CD4-positive, alpha-beta memory T cell (primary cell): ENCODE data around the gene PRDX2. TPM values are rescaled to one million over a fixed set of nuclear protein-coding genes. Genes with fewer than 3 reads are reported as not detected.

Source experiments
- CTCF ChIA-PET: fragments of 350-600 bp; sonication (Branson Sonifier 250); formaldehyde crosslinking; loops from one replicate; lab custom pipeline; 2021; ENCODE audit warnings: inconsistent platforms; ENCODE audit not compliant: partially characterized antibody; lab: Charles Lee
- POLR2A ChIA-PET: fragments of 350-600 bp; sonication (Branson Sonifier 250); formaldehyde crosslinking; loops from one replicate; lab custom pipeline; 2021; ENCODE audit not compliant: partially characterized antibody; lab: Charles Lee
- DNase-seq, 5 donors: peaks; one replicate each; pipeline versions ENCODE4 v3.0.0 to v3.0.0-alpha.2; 2020 to 2022; ENCODE audit warnings: mixed read lengths in 1 of 5
- H3K27ac ChIP-seq: one replicate; pipeline ENCODE4 v1.7.0; 2013; ENCODE audit warnings: low read depth, low read length
- H3K27me3 ChIP-seq: 2 replicates; pipeline ENCODE4 v1.7.0; 2013; ENCODE audit warnings: mild to moderate bottlenecking, low read length, moderate library complexity; ENCODE audit not compliant: insufficient read depth
- H3K36me3 ChIP-seq: 2 replicates; pipeline ENCODE4 v1.7.0; 2013; ENCODE audit warnings: mild to moderate bottlenecking, low read length, moderate library complexity; ENCODE audit not compliant: insufficient read depth
- H3K4me1 ChIP-seq: 2 replicates; pipeline ENCODE4 v1.7.0; 2013; ENCODE audit warnings: mild to moderate bottlenecking, low read length, moderate library complexity; ENCODE audit not compliant: insufficient read depth
- H3K4me3 ChIP-seq, 2 donors: one replicate each; pipeline ENCODE4 v1.7.0; 2013; ENCODE audit warnings: low read length in 2 of 2, mild to moderate bottlenecking in 1 of 2
- H3K9me3 ChIP-seq, 2 donors: one replicate each; pipeline ENCODE4 v1.7.0; 2013; ENCODE audit warnings: low read length in 2 of 2, control low read depth in 1 of 2; ENCODE audit not compliant: control insufficient read depth in 1 of 2
- H3K27ac Mint-ChIP-seq, 7 donors: one replicate each; pipeline ENCODE4 v1.8.0; 2020 to 2021; ENCODE audit warnings: mixed read lengths in 7 of 7, mild to moderate bottlenecking in 6 of 7, inconsistent platforms in 3 of 7, moderate library complexity in 3 of 7
- H3K27me3 Mint-ChIP-seq, 2 donors: one replicate each; pipeline ENCODE4 v1.8.0; 2020 to 2021; ENCODE audit warnings: mixed read lengths in 2 of 2
- H3K36me3 Mint-ChIP-seq, 2 donors: one replicate each; pipeline ENCODE4 v1.8.0; 2020 to 2021; ENCODE audit warnings: mixed read lengths in 2 of 2, inconsistent platforms in 1 of 2, mild to moderate bottlenecking in 1 of 2
- H3K4me1 Mint-ChIP-seq, 4 donors: one replicate each; pipeline ENCODE4 v1.8.0; 2020 to 2021; ENCODE audit warnings: mixed read lengths in 4 of 4, mild to moderate bottlenecking in 1 of 4
- H3K4me3 Mint-ChIP-seq, 8 donors: one replicate each; pipeline ENCODE4 v1.8.0; 2020 to 2021; ENCODE audit warnings: mixed read lengths in 8 of 8, mild to moderate bottlenecking in 7 of 8, moderate library complexity in 6 of 8, inconsistent platforms in 3 of 8
- H3K9me3 Mint-ChIP-seq, 8 donors: one replicate each; pipeline ENCODE4 v1.8.0; 2020 to 2021; ENCODE audit warnings: mixed read lengths in 8 of 8, mild to moderate bottlenecking in 5 of 8, inconsistent platforms in 3 of 8, moderate library complexity in 1 of 8
- intact Hi-C: fragments of 100-400 bp; cut with micrococcal nuclease; formaldehyde crosslinking; loops from one replicate; pipeline ENCODE4 v1.15.1; 2023
- polyA plus RNA-seq, 2 donors: library from polyadenylated mRNA; unstranded; fragments of 300-500 nt; fragmentation: Illumina TruSeq; gene quantifications; one replicate each; pipeline ENCODE4 v1.2.3, GENCODE V29; 2021
- total RNA-seq, 2 experiments: library from RNA; stranded (reverse); gene quantifications; one replicate each; pipeline ENCODE4 v1.2.3, GENCODE V29; 2021

PRDX2 gene
- total and polyA plus RNA-seq, 4 experiments from 2014 or later, result 116 to 533 (median 193) TPM

DNA sequence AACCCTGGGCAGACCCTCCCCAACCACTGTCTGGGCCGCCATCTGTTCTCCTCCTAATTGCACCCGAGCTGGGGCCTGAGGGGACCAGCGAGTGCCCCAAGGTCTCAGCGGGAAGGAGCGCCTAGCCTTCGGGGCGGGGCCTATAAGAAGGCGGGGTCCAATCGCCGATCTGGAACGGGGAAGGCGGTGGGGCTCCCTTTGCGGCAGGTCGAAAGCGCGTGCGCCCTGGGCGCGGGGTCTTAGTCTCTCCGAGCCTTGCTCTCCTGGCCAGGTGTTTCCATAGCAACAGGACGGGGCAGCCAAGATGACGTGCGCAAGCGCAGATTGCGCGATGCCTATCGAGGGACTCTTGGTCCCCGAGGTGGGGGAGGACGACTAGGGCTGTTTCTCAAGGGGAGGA is 39.5 kb upstream of the PRDX2 start:
- H3K27ac ChIP-seq, result no peak overlapping the region
- peak overlapping the region in 5 of 8 donors; percentile 18 to 47 (median 29) for H3K4me3 Mint-ChIP-seq
- H3K4me1 ChIP-seq, result peaks cover 29% of the 10 kb centered on the region
- DNase-seq, result no peak
- ChIA-PET CTCF (no interaction called here), POLR2A (no interaction called here)
- no peak overlapping the region for H3K27ac Mint-ChIP-seq
- H3K9me3 ChIP-seq, result no peaks in the 10 kb centered on the region
- peaks cover 0 to 3% of the 10 kb centered on the region in 2 donors for H3K36me3 Mint-ChIP-seq
- intact Hi-C loops, result no loop called here
- H3K4me1 Mint-ChIP-seq, result peaks cover 18 to 40% (median 24%) of the 10 kb centered on the region in 4 donors
- peaks cover 52% of the 10 kb centered on the region for H3K27me3 ChIP-seq
- H3K27me3 Mint-ChIP-seq, result peaks cover 60 to 61% of the 10 kb centered on the region in 2 donors
- H3K36me3 ChIP-seq, result no peaks in the 10 kb centered on the region
- H3K4me3 ChIP-seq, result no peak overlapping the region
- peaks cover 0 to 4% (median under 1%) of the 10 kb centered on the region in 8 donors for H3K9me3 Mint-ChIP-seq

DNA sequence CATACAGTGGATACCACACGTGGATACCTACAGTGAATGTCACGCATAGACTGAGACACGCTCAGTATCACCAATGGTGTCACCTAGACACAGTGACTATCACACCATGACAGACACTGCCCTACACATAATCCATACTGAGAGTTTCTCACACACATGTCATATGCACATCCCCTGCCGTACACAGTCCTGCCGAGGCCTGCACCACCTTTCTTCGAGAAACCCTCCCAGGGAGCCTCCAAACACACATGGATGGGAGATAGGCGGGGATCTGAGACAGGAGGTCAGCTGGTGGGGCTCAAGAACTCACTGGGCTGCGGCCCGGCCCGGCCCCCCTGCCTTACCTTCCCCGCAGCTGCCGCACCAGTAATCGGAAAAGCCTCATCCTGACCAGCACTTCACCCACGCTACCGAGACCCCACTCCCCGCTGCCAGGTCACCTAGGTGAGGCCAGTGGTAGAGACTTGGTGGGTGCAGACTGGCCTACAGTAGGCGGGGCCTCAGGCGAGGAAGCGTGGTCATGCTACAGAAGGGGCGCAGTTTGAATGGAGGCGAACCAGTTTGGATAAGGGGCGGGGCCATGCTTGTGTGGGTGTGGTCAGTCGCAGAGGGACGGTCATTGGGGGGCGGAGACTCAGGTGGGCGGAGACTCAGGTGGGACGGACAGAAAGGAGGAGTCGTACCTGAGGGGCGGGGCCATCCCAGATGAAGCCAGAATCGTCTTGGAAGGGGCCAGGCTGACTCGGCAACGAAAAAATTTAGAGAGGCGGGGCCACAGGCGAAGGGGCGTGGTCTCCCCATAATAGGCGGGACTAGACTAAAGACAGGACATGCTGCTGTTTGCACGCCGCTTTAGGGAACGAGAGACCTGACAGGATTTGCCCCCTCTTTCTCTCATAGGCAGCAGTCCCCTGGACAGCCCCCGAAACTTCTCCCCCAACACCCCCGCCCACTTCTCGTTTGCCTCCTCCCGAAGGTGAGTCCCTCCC is 38.8 kb upstream of the PRDX2 start:
- peaks cover 63% of the 10 kb centered on the region in 2 donors for H3K27me3 Mint-ChIP-seq
- POLR2A ChIA-PET, result no interaction called here
- peaks cover 18 to 40% (median 24%) of the 10 kb centered on the region in 4 donors for H3K4me1 Mint-ChIP-seq
- H3K4me1 ChIP-seq, result peaks cover 29% of the 10 kb centered on the region
- peaks cover 0 to 3% of the 10 kb centered on the region in 2 donors for H3K36me3 Mint-ChIP-seq
- intact Hi-C loops, result no loop called here
- no peak overlapping the region for H3K27ac Mint-ChIP-seq
- DNase-seq, result no peak
- peaks cover 0 to 4% (median under 1%) of the 10 kb centered on the region in 8 donors for H3K9me3 Mint-ChIP-seq
- H3K4me3 Mint-ChIP-seq, result peak overlapping the region in 5 of 8 donors; percentile 15 to 58 (median 20)
- no peaks in the 10 kb centered on the region for H3K36me3 ChIP-seq
- H3K27ac ChIP-seq, result no peak overlapping the region
- no peak overlapping the region for H3K4me3 ChIP-seq
- CTCF ChIA-PET, result interaction anchor here (0.6 kb wide), 1 partner anchor 162 kb away, joined by 3 read pairs; no protein-coding TSS in a partner anchor
- peaks cover 57% of the 10 kb centered on the region for H3K27me3 ChIP-seq
- no peaks in the 10 kb centered on the region for H3K9me3 ChIP-seq

DNA sequence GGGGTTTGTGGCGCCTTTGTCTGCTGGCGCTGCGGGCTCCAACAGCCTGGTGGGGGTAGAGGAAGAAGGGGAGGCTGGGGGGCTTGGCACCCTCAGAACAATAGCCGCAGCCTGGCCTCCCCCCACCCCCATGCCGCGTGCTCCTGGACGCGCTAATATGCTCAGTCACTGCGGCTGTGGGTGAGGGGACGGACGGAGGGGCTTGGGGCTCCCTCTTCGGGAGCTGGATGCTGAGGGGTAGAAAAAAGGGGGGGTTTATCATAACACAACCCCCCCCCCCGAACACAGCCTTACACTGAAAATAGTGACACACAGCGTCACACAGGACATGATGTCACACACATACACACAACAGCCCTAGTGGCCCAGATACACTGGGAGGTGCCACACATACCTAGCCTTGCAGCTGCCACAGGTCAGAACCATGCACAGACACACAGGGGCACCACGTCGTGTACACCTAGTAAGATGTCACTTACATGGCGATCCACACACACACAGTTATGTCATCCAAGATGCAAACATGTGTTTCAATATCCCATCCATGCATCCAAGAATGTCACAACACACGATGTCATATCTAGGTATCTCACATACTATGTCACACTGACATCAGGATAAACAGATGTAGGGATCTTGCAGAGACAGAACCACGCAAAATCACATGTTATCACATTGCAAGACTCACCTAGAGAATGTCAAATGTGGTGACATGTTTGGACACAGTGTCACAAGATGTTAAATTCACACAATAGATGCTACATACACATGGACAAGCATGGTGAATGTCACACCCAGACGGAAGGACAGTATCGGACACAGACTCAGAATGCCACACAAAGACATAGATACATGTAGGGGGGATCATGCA is 37.5 kb upstream of the PRDX2 start:
- H3K4me3 Mint-ChIP-seq, result peak overlapping the region; percentile 43 to 88 (median 71)
- H3K9me3 ChIP-seq, result no peaks in the 10 kb centered on the region
- intact Hi-C loops, result no loop called here
- peak overlapping the region in 1 of 2 donors; percentile 24 for H3K4me3 ChIP-seq
- peak in 3 of 5 donors; percentile 41 to 62 (median 46) for DNase-seq
- CTCF ChIA-PET, result interaction anchor here (1.2 kb wide), 1 partner anchor 8 kb away, joined by 4 read pairs; no protein-coding TSS in a partner anchor
- POLR2A ChIA-PET, result no interaction called here
- peaks cover 65 to 66% of the 10 kb centered on the region in 2 donors for H3K27me3 Mint-ChIP-seq
- H3K9me3 Mint-ChIP-seq, result peaks cover 0 to 7% (median under 1%) of the 10 kb centered on the region in 8 donors
- H3K36me3 ChIP-seq, result no peaks in the 10 kb centered on the region
- H3K36me3 Mint-ChIP-seq, result peaks cover 2 to 3% of the 10 kb centered on the region in 2 donors
- H3K27me3 ChIP-seq, result peaks cover 66% of the 10 kb centered on the region
- peak overlapping the region in 4 of 7 donors; percentile 23 to 87 (median 56) for H3K27ac Mint-ChIP-seq
- no peak overlapping the region for H3K27ac ChIP-seq
- peaks cover 22 to 48% (median 30%) of the 10 kb centered on the region in 4 donors for H3K4me1 Mint-ChIP-seq
- peaks cover 35% of the 10 kb centered on the region for H3K4me1 ChIP-seq

DNA sequence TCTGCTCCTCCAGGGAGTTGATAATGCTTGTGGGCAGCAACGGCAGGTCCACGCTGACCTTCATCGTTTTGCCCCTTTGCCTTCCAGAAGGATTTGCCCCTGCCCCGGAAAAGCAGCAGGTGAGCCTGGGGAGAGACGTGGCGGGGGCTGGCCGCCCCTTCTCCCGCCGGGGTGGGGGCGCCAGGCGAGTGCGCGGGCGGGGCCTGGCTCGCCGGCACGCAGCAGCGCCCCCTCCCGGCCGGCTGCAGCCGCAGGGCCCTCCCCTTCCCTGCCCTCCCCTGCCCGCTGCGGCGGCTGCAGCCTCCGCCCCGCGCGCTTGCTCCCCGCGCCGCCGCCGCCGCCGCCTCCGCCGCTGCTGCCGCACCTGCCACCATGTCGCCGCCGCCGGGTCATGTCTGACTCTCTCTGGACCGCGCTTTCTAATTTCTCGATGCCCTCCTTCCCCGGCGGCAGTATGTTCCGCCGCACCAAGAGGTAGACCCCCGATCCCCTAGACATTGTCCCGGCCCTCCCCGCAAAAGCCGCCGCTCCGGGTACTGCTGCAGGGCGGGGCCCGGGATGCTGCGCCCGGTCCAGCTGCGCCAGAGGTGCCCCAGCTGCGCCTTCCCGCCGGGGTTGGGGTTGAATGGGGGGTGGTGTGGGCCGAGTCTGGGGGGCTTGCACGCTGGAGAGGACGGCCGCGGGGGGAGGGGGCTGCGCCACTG is 36.7 kb upstream of the PRDX2 start, which contains the start of gene MAST1:
Gene MAST1 (plus strand): TSS at position 334 of the 704 bp plus-strand sequence. CDS start 58 bp downstream, at position 392.
- Mint-ChIP-seq H3K36me3 (peaks cover 2 to 3% of the 10 kb centered on the region in 2 donors), H3K27me3 (peaks cover 64 to 65% of the 10 kb centered on the region in 2 donors), H3K9me3 (peaks cover 0 to 7% (median under 1%) of the 10 kb centered on the region in 8 donors), H3K4me1 (peaks cover 23 to 49% (median 31%) of the 10 kb centered on the region in 4 donors), H3K27ac (peak within 1 kb of the TSS in 5 of 7 donors; percentile 23 to 87 (median 73)), H3K4me3 (peak within 1 kb of the TSS; percentile 52 to 88 (median 71))
- peaks cover 39% of the 10 kb centered on the region for H3K4me1 ChIP-seq
- no peak within 1 kb of the TSS for H3K27ac ChIP-seq
- H3K27me3 ChIP-seq, result peaks cover 66% of the 10 kb centered on the region
- ChIA-PET POLR2A (no interaction called here), CTCF (interaction anchor here (1.2 kb wide), 1 partner anchor 9 kb away, joined by 4 read pairs; no protein-coding TSS in a partner anchor)
- H3K36me3 ChIP-seq, result no peaks in the 10 kb centered on the region
- H3K4me3 ChIP-seq, result peak within 1 kb of the TSS in 1 of 2 donors; percentile 24
- intact Hi-C loops, result no loop called here
- H3K9me3 ChIP-seq, result no peaks in the 10 kb centered on the region
- DNase-seq, result peak in 4 of 5 donors; percentile 42 to 58 (median 55)

DNA sequence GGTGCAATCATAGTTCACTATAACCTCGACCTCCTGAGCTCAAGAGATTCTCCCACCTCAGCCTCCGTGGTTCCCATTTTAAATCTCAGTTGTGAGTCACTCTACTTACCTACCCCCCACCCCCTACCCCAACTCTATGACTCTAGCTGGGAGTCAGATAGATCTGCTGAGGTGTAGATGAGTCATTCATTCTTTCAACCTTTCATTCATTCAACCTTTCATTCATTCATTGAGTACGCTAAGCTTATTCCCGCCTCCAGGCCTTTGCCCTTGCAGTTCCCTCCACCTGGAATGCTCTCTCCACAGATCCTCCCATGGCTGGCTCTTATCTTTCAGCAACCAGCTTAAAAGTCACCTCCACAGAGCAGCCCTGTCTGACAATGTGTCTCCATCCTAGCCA is 35.6 kb upstream of the PRDX2 start:
- Mint-ChIP-seq H3K27me3 (peaks cover 66% of the 10 kb centered on the region in 2 donors), H3K4me1 (peaks cover 26 to 58% (median 38%) of the 10 kb centered on the region in 4 donors), H3K9me3 (peaks cover 0 to 7% (median 4%) of the 10 kb centered on the region in 8 donors), H3K27ac (peak overlapping the region in 2 of 7 donors; percentile 8 to 73), H3K36me3 (peaks cover 3 to 4% of the 10 kb centered on the region in 2 donors), H3K4me3 (peak overlapping the region in 5 of 8 donors; percentile 1 to 63 (median 6))
- Histone ChIP-seq H3K4me1 (peaks cover 50% of the 10 kb centered on the region), H3K27me3 (peaks cover 77% of the 10 kb centered on the region), H3K4me3 (no peak overlapping the region), H3K9me3 (no peaks in the 10 kb centered on the region), H3K36me3 (no peaks in the 10 kb centered on the region), H3K27ac (no peak overlapping the region)
- ChIA-PET CTCF (interaction anchor here (0.8 to 1.5 kb wide), 8 partner anchors 9 to 76 kb away, joined by 3 to 6 read pairs (median 4); partner anchors contain the start of genes PRDX2 and THSD8), POLR2A (no interaction called here)
- intact Hi-C loops, result no loop called here
- no peak for DNase-seq

DNA sequence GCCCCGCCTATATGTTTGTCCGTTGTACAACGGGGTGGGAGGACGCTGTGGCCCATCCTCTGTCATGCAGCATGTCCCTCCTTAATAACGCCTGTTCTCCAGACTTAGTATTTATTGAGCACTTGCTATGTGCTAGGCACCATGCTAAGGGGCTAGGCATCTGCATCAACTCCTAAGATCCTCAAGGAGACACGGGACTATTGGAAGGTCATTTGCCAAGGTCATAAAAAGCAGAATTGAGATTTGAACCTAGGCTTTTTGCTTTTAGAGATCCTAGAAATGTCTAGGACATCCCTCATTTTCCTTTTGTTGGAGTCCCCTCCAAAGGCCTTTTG is 34.9 kb upstream of the PRDX2 start:
- Mint-ChIP-seq H3K9me3 (peaks cover 0 to 12% (median 4%) of the 10 kb centered on the region in 8 donors), H3K27ac (peak overlapping the region in 1 of 7 donors; percentile 8), H3K4me3 (peak overlapping the region in 2 of 8 donors; percentile 37 to 59), H3K27me3 (peaks cover 67 to 68% of the 10 kb centered on the region in 2 donors), H3K36me3 (peaks cover 0 to 4% of the 10 kb centered on the region in 2 donors), H3K4me1 (peaks cover 26 to 62% (median 42%) of the 10 kb centered on the region in 4 donors)
- POLR2A ChIA-PET, result no interaction called here
- DNase-seq, result no peak
- Histone ChIP-seq H3K4me1 (peaks cover 52% of the 10 kb centered on the region), H3K9me3 (no peaks in the 10 kb centered on the region), H3K4me3 (no peak overlapping the region), H3K27ac (no peak overlapping the region), H3K27me3 (peaks cover 79% of the 10 kb centered on the region), H3K36me3 (no peaks in the 10 kb centered on the region)
- intact Hi-C loops, result no loop called here
- CTCF ChIA-PET, result interaction anchor here (0.8 to 1.5 kb wide), 5 partner anchors 9 to 70 kb away, joined by 3 to 5 read pairs (median 4); no protein-coding TSS in a partner anchor
